ENCODE data around the gene PPP1R9B. TPM values are rescaled to one million over a fixed set of nuclear protein-coding genes. Genes with fewer than 3 reads are reported as not detected.

PPP1R9B gene
- total RNA-seq, 1 donor from 2014 or later = 58.6 TPM

DNA sequence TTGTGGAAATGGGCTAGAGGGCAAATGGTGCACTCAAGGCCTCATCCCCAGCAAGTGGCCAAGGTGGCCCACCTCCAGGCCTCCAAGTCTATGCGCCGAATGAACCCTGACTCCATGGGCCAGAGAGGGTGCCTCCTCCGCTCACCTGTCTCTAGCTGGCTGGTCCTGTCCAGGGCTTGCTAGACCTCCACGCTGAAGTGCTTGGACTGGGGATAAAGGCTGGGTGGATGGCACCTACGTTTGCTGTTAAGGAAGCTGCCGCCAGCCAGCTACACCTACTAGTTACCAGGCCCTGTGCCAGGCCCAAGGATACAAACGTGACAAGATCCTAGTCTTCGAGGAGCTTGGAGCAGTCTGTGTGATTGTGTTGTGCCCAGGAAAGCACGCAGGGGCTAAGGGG lies 14.6 kb upstream of the PPP1R9B start:
- peaks cover 3% of the 10 kb centered on the region for H3K27me3 Mint-ChIP-seq (ENCODE audit: low read depth)
- H3K4me1 Mint-ChIP-seq = peaks cover 13% of the 10 kb centered on the region
- H3K36me3 Mint-ChIP-seq = no peaks in the 10 kb centered on the region
- no peak for DNase-seq (ENCODE audit: low spot score in 2 of 2, unreplicated experiment in 2 of 2)
- no peak overlapping the region for H3K4me3 Mint-ChIP-seq
- TF ChIP-seq, protein P1, sequence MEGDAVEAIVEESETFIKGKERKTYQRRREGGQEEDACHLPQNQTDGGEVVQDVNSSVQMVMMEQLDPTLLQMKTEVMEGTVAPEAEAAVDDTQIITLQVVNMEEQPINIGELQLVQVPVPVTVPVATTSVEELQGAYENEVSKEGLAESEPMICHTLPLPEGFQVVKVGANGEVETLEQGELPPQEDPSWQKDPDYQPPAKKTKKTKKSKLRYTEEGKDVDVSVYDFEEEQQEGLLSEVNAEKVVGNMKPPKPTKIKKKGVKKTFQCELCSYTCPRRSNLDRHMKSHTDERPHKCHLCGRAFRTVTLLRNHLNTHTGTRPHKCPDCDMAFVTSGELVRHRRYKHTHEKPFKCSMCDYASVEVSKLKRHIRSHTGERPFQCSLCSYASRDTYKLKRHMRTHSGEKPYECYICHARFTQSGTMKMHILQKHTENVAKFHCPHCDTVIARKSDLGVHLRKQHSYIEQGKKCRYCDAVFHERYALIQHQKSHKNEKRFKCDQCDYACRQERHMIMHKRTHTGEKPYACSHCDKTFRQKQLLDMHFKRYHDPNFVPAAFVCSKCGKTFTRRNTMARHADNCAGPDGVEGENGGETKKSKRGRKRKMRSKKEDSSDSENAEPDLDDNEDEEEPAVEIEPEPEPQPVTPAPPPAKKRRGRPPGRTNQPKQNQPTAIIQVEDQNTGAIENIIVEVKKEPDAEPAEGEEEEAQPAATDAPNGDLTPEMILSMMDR (IDR thresholded peaks at IDR 0.05; ENCODE audit: unreplicated experiment) = no peak
- no peaks in the 10 kb centered on the region for H3K9me3 Mint-ChIP-seq
- no peak overlapping the region for H3K27ac Mint-ChIP-seq

DNA sequence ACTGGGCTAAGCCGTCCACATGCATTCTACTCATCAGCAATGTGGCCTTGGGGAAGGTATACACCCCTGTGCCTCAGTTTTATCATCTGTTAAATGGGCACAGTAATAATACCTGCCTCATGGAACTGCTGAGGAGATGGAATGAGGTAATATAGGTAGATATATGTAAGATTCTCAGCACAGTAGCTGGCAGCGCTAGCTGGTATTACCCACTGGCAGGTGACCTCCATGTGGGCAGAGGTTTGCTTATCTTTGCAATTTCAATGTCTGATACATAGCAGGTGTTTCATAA lies 14.2 kb upstream of the PPP1R9B start:
- DNase-seq (ENCODE audit: low spot score in 2 of 2, unreplicated experiment in 2 of 2) = no peak
- TF ChIP-seq, protein P1 (IDR thresholded peaks at IDR 0.05; ENCODE audit: unreplicated experiment) = no peak
- Mint-ChIP-seq H3K9me3 (no peaks in the 10 kb centered on the region), H3K27me3 (ENCODE audit: low read depth) (peaks cover 3% of the 10 kb centered on the region), H3K4me3 (no peak overlapping the region), H3K4me1 (peaks cover 13% of the 10 kb centered on the region), H3K36me3 (no peaks in the 10 kb centered on the region), H3K27ac (no peak overlapping the region)

DNA sequence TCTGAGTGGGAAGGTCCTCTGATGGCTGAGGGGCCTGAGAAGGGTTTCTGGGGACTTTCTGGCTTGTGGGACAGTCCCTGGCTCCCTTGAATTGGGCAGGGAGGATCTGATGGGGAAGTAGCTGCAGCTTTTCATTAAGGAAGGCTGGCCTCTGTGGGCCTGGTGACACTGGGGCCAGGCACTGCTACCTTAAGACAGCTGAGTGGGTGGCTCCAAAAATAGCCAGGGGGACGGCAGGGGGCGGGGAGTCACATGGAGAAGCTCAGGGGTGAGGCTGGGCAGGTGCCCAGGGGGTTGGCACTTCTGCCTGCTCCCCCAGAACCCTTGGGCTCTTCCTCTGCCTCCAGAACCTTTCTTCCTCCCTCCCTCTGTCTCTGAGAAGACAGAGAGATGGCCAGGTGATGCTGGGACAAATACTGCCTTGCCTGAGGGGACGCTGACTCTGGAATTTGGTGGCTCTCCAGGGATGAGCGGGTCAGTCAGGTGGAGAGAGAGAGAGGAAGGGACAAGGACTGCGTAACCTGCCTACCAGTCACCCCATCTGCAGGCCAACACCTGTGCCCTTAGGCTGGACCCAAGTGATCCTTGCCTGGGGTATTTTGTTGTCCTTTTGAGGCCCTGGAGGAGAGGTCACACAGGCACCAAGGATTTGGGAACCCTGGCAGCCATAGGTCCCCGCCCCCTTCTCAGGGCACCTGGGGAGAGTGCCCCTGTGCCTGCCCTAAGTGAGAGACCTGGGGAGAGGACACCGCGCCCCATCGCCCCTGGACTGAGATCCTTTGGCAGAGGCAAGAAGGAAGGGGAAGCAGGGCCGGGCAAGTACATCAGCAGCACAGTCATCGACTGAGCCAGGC lies 13.6 kb upstream of the PPP1R9B start:
- Mint-ChIP-seq H3K4me1 (peaks cover 9% of the 10 kb centered on the region), H3K9me3 (no peaks in the 10 kb centered on the region), H3K27ac (no peak overlapping the region), H3K36me3 (no peaks in the 10 kb centered on the region), H3K4me3 (no peak overlapping the region), H3K27me3 (ENCODE audit: low read depth) (peaks cover 3% of the 10 kb centered on the region)
- no peak for DNase-seq (ENCODE audit: low spot score in 2 of 2, unreplicated experiment in 2 of 2)
- TF ChIP-seq, protein P1 (IDR thresholded peaks at IDR 0.05; ENCODE audit: unreplicated experiment) = no peak

DNA sequence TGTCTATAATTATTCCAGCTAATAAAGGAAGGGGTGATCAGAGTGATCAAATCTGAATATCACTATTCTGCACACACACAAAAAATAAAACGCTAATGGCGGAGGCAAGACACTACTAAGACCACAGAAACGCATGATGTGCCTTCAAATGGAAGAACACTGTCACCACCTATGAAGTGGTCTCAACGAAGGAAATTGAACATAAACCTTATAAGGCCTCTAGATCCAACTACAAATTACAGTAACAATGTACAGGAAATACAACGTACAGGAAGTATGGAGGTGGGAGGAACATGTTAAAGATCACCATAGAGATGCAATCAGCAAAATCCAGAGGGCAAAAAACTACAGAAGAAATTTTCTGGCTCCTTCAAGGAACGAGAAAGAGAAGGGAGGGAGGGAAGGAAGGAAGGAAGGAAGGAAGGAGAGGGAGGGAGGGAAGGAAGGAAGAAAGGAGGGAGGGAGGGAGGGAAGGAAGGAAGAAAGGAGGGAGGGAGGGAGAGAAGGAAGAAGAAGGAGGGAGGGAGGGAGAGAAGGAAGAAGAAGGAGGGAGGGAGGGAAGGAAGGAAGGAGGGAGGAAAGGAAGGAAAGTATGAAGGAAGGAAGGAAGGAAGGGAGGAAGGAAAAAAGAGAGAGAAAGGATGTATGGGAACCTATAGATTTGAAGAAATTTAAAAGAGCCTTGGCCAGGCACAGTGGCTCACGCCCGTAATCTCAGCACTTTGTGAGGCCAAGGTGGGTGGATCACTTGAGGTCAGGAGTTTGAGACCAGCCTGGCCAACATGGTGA lies 12.2 kb upstream of the PPP1R9B start:
- H3K27ac Mint-ChIP-seq = no peak overlapping the region
- TF ChIP-seq, protein P1 (IDR thresholded peaks at IDR 0.05; ENCODE audit: unreplicated experiment) = no peak
- H3K9me3 Mint-ChIP-seq = no peaks in the 10 kb centered on the region
- no peak overlapping the region for H3K4me3 Mint-ChIP-seq
- no peak for DNase-seq (ENCODE audit: low spot score in 2 of 2, unreplicated experiment in 2 of 2)
- peaks cover 3% of the 10 kb centered on the region for H3K27me3 Mint-ChIP-seq (ENCODE audit: low read depth)
- no peaks in the 10 kb centered on the region for H3K36me3 Mint-ChIP-seq
- H3K4me1 Mint-ChIP-seq = peaks cover 9% of the 10 kb centered on the region

DNA sequence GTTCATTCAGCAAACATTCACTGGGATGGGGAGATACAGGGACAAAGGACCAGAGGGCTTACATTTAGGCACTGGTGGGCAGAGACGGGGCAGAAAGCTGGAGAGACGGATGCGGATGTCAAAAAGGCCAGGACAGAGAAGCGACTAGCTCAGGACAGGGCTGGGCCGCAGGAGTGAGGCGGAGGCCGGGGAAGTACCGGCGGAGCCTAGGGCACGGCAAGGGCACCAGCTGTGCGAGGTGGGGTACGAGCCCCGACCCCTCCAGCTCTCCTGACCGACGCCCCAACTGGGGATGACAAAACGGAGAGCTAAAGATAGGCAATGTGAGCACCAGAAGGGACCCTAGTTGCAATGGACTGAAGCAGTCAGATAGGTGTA lies 11.4 kb upstream of the PPP1R9B start:
- H3K4me1 Mint-ChIP-seq = peaks cover 9% of the 10 kb centered on the region
- no peaks in the 10 kb centered on the region for H3K36me3 Mint-ChIP-seq
- H3K4me3 Mint-ChIP-seq = peak overlapping the region; percentile 69
- DNase-seq (ENCODE audit: low spot score in 2 of 2, unreplicated experiment in 2 of 2) = no peak
- H3K27ac Mint-ChIP-seq = peak overlapping the region; percentile 45
- peaks cover 3% of the 10 kb centered on the region for H3K27me3 Mint-ChIP-seq (ENCODE audit: low read depth)
- H3K9me3 Mint-ChIP-seq = no peaks in the 10 kb centered on the region
- TF ChIP-seq, protein P1 (IDR thresholded peaks at IDR 0.05; ENCODE audit: unreplicated experiment) = no peak
